Stimulated activated CD4-positive, alpha-beta T cell treated with anti-CD3 and anti-CD28 coated beads, Interleukin-4, amount 100 ng/mL, for 1 hour (primary cell): ENCODE measurements around the gene PCMT1.
"Not testable (repeated sequence)": the region's sequence is repeated elsewhere in the genome, so short reads cannot be mapped to it uniquely, and the experiment has no call there.

Experiments used
- DNase-seq: peaks from one replicate; pipeline ENCODE4 v3.0.0-alpha.2; 2020

The PCMT1 gene

GRCh38 chr6:149751239-149751638 lies 1.7 kb downstream of the PCMT1 start:
- DNase-seq = no peak

- DNase-seq = not testable (repeated sequence)
Observed at GRCh38 chr6:149751920-149752319, 2.4 kb downstream of the PCMT1 start.

GRCh38 chr6:149752600-149753373 lies 3.2 kb downstream of the PCMT1 start:
- no peak for DNase-seq

GRCh38 chr6:149753374-149753637 lies 3.8 kb downstream of the PCMT1 start:
- DNase-seq = not testable (repeated sequence)

- no peak for DNase-seq
Observed at GRCh38 chr6:149754548-149754947, 5.0 kb downstream of the PCMT1 start.

- DNase-seq = no peak
Observed at GRCh38 chr6:149755300-149756260, 6.0 kb downstream of the PCMT1 start.

- DNase-seq = no peak
Observed at GRCh38 chr6:149756261-149756636, 6.7 kb downstream of the PCMT1 start.

DNA sequence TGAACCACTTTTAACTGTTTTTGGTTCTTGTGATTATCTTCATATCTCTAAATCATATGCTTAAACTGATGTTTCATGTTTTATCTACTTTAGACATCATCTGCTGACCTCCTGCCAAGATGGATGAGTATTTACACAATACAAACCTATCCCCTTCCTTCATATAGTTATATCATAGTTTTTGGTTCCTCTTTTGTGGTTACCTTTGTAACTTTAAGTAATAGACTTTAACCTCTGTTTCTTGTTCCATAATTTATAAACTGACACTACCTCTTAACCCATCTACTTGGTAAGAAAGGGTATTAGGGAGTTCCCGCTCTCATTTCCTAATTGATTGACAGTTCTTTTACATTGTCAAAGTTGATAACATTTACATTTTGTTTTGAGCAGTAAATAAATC lies 11.9 kb downstream of the PCMT1 start:
- no peak for DNase-seq

DNA sequence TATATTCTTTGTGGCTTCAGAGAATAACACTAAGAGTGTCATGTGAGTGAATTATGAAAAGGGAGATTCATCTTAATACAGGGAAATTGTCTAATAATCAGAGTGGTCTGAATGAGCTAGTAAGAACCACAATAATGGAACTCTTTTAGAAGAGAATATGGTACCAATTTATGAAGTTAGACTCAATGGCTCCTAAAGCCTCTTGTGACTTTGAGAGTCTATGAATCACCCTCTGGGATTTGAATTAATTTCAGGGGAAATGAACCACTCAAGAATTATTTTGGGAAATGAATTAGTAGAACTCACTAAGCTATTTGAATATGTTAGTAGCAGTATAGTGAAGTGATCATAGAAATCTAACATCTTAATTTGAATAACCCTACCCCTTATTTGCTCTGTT lies 14.3 kb downstream of the PCMT1 start:
- DNase-seq = no peak

DNA sequence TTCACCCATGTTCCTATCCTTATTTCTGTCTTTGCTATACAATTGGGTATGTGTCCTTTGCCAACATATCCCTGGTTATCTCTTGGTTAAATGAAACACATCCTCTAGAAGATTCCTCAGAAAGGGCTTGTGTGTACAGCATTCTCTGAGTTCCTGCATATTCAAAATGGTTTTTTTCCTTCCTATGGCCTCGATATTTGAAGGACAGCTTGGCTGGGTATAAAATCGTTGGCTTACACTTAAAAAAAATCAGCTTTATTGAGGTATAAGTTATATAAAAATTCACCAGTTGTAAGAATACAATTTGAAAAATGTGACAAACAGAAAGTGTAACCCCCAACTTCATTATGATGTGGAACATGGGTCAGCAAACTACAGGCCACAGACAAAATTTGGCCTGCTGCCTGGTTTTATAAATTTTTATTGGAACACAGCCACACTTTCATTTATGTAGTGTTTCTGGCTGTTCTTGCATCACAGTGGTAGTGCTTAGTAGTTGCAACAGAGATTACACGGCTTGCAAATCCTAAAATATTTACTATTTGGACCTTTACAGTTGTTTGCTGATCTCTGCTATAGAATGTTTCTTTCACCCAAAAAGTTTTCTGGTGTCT lies 16.7 kb downstream of the PCMT1 start:
- no peak for DNase-seq

GRCh38 chr6:149769676-149770075 lies 20.1 kb downstream of the PCMT1 start:
- no peak for DNase-seq

GRCh38 chr6:149771185-149771584 lies 21.6 kb downstream of the PCMT1 start:
- DNase-seq = no peak

DNA sequence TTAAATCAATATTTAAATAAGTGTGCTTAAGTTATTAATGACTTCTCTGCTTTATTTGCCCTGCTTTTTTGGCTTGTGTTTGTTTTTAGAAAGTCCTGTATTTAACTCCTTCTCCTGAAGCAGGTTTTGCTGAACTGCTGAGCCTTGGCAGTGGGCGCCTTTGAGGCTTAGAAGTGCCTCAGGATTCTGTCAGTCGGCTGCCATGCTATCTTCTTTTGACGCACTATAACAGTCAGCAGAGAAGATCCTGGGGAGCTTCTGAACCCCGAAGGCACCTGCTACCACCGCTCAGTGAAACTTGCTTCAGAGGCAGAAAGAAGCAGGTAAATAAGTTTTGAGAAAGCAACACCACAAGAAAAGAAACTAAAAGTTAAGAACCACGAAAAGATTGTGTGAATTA lies 22.4 kb downstream of the PCMT1 start:
- DNase-seq = no peak

- DNase-seq = no peak
Observed at GRCh38 chr6:149777624-149778023, 28.1 kb downstream of the PCMT1 start.

- DNase-seq = no peak
Observed at GRCh38 chr6:149779644-149779963, 30.1 kb downstream of the PCMT1 start.

DNA sequence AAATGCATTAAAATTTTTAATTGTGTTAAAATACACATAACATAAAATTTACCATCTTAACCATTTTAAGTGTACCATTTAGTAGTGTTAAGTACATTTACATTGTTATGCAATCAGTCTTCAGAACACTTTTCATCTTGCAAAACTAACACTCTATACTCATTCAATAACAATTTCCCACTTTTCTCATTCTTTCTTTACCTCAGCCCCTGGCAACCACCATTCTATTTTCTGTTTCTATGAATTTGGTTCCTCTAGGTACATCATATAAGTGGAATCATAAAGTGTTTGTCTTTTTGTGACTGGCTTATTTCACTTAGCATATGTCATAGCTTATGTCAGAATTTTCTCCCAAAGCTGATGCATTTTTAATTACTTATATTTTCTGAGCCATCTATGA lies 32.2 kb downstream of the PCMT1 start:
- no peak for DNase-seq

- DNase-seq = no peak
Observed at GRCh38 chr6:149782337-149782736, 32.8 kb downstream of the PCMT1 start.

- DNase-seq = no peak
Observed at GRCh38 chr6:149783551-149783950, 34.0 kb downstream of the PCMT1 start.

- DNase-seq = no peak
Observed at GRCh38 chr6:149806127-149806526, 56.6 kb downstream of the PCMT1 start.

GRCh38 chr6:149809798-149810197 lies 60.3 kb downstream of the PCMT1 start:
- no peak for DNase-seq

DNA sequence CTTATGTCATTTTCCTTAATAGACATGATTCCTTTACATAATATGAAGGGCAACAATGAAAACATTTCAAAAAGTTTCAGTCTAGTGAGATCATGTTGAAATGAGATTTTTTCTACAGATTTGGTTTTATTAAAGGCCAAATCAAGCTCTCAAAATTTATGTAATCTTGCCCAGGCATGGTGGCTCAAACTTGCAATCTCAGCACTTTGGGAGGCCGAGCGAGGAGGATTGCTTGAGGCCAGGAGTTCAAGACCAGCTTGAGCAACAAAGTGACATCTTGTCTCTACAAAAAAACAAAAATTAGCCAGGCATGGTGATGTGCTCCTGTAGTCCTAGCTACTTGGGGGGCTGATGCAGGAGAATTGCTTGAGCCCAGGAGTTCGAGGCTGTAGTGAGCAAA lies 63.8 kb downstream of the PCMT1 start:
- no peak for DNase-seq

DNA sequence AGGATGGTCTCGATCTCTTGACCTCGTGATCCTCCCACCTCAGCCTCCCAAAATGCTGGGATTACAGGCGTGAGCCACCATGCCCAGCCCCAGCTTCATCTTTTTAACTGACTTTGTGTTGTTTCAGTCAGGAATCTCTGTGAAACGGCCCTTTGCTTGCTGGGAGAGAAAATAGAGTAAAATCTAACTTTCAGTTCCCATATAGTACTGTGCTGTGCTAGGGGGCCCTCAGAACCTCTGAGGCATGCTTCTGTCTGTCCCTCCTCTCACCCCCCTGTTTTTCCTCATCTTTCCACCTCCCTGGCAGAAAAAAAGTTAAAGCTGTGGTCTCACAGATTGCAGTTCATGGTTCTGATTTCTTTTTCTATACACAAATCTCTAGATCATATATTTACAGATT lies 66.2 kb downstream of the PCMT1 start:
- no peak for DNase-seq

- DNase-seq = no peak
Observed at GRCh38 chr6:149820506-149820905, 71.0 kb downstream of the PCMT1 start.

GRCh38 chr6:149821492-149821891 lies 72.0 kb downstream of the PCMT1 start:
- DNase-seq = no peak
